ENCODE measurements around the gene BRPF3. TPM values are rescaled to one million over a fixed set of nuclear protein-coding genes. Genes with fewer than 3 reads are reported as not detected.

The BRPF3 gene
- total RNA-seq, 1 donor from 2014 or later: 25.9 TPM

DNA sequence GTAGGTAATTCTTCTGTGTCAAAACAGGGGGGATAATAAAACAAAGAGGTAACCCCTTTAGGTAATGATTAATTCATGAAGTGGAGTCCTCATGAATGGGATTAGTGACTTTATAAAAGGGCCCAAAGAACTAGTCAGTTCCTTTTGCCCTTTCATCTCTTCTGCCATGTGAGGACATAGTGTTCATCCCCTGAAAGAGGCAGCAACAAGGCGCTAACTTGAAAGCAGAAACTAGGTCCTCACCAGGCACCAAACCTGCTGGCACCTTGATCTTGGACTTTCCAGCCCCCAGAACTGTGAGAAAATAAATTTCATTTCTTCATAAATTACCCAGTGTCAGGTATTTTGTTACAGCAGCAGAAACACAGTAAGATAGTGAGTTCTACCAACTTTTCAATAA lies 16.4 kb upstream of the BRPF3 start:
- no peak for DNase-seq (ENCODE audit: low spot score)
- intact Hi-C loops (cut with micrococcal nuclease): no loop called here
- peaks cover 4% of the 10 kb centered on the region for H3K27me3 Mint-ChIP-seq (ENCODE audit: insufficient read depth)
- no peak overlapping the region for H3K4me3 Mint-ChIP-seq
- peaks cover 15% of the 10 kb centered on the region for H3K36me3 Mint-ChIP-seq (ENCODE audit: low read depth)
- peaks cover 13% of the 10 kb centered on the region for H3K4me1 Mint-ChIP-seq (ENCODE audit: low read depth)
- H3K9me3 Mint-ChIP-seq: peaks cover 35% of the 10 kb centered on the region
- no peak overlapping the region for H3K27ac Mint-ChIP-seq

DNA sequence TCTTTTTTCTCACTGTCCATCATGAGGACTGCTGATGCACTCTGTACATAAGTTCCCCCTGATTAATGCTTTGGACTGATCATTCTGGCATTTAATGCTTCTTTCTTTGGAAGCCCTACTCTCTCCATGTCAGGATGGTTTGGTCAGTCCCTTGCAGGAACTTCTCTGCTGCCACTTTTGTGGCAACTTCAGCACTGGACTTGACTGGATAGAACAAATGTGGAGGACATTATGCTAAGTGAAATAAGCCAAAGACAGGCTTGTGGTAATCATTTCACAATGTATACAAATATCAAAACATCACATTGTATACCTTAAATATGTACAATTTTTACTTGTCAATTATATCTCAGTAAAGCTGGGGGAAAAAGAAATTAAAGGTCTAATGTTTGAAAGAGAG lies 12.2 kb upstream of the BRPF3 start:
- Mint-ChIP-seq H3K27ac (no peak overlapping the region), H3K36me3 (ENCODE audit: low read depth) (no peaks in the 10 kb centered on the region), H3K4me3 (no peak overlapping the region), H3K4me1 (ENCODE audit: low read depth) (no peaks in the 10 kb centered on the region), H3K27me3 (ENCODE audit: insufficient read depth) (peaks cover 4% of the 10 kb centered on the region), H3K9me3 (peaks cover 7% of the 10 kb centered on the region)
- intact Hi-C loops (cut with micrococcal nuclease): no loop called here
- DNase-seq (ENCODE audit: low spot score): no peak

DNA sequence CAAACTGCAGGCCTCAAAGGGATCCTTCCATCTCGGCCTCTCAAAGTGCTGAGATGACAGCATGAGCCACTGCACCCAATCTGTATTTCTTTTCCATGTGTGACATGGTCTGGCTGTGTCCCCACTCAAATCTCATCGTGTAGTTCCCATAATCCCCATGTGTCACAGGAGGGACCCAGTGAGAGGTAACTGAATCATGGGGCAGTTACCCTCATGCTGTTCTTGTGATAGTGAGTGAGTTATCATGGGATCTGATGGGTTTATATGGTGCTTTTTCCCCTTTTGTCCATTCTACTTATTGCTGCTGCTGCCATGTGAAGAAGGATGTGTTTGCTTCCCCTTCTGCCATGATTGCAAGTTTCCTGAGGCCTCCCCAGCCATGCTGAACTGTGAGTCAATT lies 10.3 kb upstream of the BRPF3 start:
- H3K27me3 Mint-ChIP-seq (ENCODE audit: insufficient read depth): peaks cover 4% of the 10 kb centered on the region
- intact Hi-C loops (cut with micrococcal nuclease): no loop called here
- peaks cover 4% of the 10 kb centered on the region for H3K9me3 Mint-ChIP-seq
- H3K27ac Mint-ChIP-seq: no peak overlapping the region
- no peaks in the 10 kb centered on the region for H3K4me1 Mint-ChIP-seq (ENCODE audit: low read depth)
- no peaks in the 10 kb centered on the region for H3K36me3 Mint-ChIP-seq (ENCODE audit: low read depth)
- H3K4me3 Mint-ChIP-seq: no peak overlapping the region
- DNase-seq (ENCODE audit: low spot score): no peak

DNA sequence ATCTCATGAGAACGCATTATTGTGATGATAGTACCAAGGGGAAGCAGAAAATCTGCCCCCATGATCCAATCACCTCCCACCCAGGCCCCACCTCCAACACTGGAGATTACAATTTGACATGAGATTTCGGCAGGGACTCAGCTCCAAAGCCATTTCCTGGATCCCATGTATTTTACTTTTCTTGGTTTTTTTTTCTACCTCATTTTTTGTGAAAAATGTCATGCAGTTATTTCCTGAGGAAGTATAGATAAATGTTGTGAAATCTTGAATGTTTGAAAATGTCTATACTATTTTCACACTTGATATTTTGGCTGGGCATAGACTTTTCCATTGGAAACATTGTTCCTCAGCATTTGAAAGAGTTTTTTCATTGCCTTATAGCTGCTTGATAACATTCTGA lies 9.1 kb upstream of the BRPF3 start:
- H3K9me3 Mint-ChIP-seq: peaks cover 4% of the 10 kb centered on the region

DNA sequence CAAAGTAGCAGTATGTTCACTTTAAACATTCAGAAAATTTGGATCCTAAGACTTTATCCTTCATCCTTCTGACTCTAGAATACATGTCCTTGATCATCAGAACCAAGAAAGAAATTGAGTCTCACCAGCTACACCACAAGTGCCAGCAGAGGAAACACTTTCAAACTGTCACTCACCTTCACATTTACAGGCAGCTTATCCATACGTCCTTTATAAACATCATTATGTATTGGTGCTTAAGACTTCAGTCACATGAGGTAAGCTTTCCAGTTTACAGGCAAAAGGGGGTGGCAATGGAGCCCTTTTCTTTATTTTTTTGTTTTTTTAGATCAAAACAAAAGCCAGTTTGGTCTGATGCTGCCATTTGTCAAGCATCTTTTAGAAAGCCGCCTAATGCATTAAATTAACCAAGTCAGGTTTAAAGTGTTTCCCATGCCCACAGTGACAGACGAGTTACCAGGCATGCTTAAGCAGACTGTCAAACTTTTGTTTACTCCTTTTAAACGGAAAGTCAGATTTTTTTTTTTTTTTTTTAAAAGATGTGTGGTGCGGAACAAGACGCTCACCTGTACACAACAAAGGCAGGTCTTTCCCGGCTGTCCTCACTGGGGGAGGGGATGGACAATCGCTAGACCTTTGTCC lies 952 bp upstream of the BRPF3 start:
- H3K9me3 Mint-ChIP-seq: no peaks in the 10 kb centered on the region
- peaks cover 10% of the 10 kb centered on the region for H3K36me3 Mint-ChIP-seq (ENCODE audit: low read depth)
- H3K4me3 Mint-ChIP-seq: peak overlapping the region; percentile 76
- H3K27ac Mint-ChIP-seq: peak overlapping the region; percentile 41
- H3K4me1 Mint-ChIP-seq (ENCODE audit: low read depth): peaks cover 31% of the 10 kb centered on the region
- peaks cover 6% of the 10 kb centered on the region for H3K27me3 Mint-ChIP-seq (ENCODE audit: insufficient read depth)
- DNase-seq (ENCODE audit: low spot score): no peak
- intact Hi-C loops (cut with micrococcal nuclease): loop anchor here (2.0 to 10.0 kb wide), 3 partner anchors 165 to 511 kb away; partner anchors contain the start of gene FKBP5

More for the DNA sequence above, 9.1 kb upstream of the BRPF3 start:
- DNase-seq (ENCODE audit: low spot score): no peak
- Mint-ChIP-seq H3K4me1 (ENCODE audit: low read depth) (no peaks in the 10 kb centered on the region), H3K27ac (no peak overlapping the region), H3K4me3 (no peak overlapping the region), H3K36me3 (ENCODE audit: low read depth) (no peaks in the 10 kb centered on the region), H3K27me3 (ENCODE audit: insufficient read depth) (peaks cover 8% of the 10 kb centered on the region)
- intact Hi-C loops (cut with micrococcal nuclease): no loop called here

DNA sequence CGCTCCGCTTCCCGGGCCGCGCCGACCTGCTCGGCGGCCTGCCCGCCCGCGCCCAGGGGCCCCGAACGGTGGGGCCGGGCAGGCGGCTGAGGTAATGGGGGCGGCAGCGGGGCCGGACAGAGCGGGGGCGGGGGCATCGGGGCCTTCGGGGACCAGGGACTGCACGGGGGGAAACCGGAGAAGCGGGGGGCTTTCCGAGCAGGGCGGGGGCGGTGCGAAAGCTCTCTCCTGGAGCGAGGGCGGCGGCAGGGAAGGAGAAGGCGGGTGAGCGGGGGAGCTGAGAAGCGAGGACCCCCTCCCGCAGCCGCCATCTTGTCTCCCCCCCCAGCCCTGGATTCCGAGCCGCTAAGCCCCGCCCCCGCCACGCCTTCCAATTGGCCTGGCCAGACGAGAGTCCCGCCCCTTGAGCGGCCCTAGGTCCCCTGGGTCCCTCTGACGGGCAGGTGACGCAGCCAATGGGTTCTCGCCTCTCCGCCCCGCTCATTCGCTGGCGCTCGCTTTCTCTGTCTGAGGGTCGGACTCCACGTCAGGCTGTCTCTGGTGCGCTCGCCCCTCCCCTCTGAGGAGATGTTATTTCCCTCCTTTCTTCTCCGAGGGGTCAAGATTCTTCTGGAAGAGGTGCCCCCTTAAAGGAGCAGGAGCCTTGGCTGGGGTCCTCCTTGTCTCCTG lies 470 bp downstream of the BRPF3 start:
- Mint-ChIP-seq H3K4me3 (peak overlapping the region; percentile 89), H3K36me3 (ENCODE audit: low read depth) (peaks cover 22% of the 10 kb centered on the region), H3K9me3 (no peaks in the 10 kb centered on the region), H3K27ac (peak overlapping the region; percentile 87), H3K27me3 (ENCODE audit: insufficient read depth) (peaks cover 3% of the 10 kb centered on the region), H3K4me1 (ENCODE audit: low read depth) (peaks cover 40% of the 10 kb centered on the region)
- peak; percentile 99 for DNase-seq (ENCODE audit: low spot score)
- intact Hi-C loops (cut with micrococcal nuclease): loop anchor here (1.0 to 10.0 kb wide), 10 partner anchors 28 to 512 kb away; partner anchors contain the start of genes FKBP5, MAPK14 and SRPK1

DNA sequence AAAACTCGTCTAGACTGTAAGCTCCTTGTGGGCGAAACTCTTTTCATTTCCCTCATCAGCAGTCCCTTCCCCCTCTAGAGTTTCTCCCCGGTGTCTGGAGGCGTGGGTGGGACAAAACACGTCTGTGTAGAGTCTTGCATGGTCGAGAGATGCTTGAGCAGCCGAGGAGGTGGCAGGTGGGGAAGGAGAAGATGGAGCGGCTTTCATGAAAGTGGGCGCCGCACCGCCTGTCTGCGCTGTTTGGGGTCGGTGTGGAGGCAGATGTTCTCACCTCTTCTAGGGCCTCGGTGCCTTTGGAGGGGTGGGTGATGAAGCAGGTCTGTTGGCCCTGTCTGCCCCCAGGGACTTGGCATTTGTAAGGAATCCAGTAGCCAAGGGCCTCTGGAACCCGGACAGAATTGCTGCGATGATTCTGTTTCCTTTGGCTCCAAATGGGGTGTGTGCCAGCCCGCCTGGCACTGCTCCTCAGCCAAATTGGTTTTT lies 1.2 kb downstream of the BRPF3 start:
- DNase-seq (ENCODE audit: low spot score): no peak
- Mint-ChIP-seq H3K9me3 (no peaks in the 10 kb centered on the region), H3K4me3 (peak overlapping the region; percentile 89), H3K4me1 (ENCODE audit: low read depth) (peaks cover 48% of the 10 kb centered on the region), H3K36me3 (ENCODE audit: low read depth) (peaks cover 30% of the 10 kb centered on the region), H3K27me3 (ENCODE audit: insufficient read depth) (peaks cover 2% of the 10 kb centered on the region), H3K27ac (peak overlapping the region; percentile 87)
- intact Hi-C loops (cut with micrococcal nuclease): loop anchor here (1.0 to 10.0 kb wide), 10 partner anchors 28 to 513 kb away; partner anchors contain the start of genes FKBP5, MAPK14 and SRPK1

DNA sequence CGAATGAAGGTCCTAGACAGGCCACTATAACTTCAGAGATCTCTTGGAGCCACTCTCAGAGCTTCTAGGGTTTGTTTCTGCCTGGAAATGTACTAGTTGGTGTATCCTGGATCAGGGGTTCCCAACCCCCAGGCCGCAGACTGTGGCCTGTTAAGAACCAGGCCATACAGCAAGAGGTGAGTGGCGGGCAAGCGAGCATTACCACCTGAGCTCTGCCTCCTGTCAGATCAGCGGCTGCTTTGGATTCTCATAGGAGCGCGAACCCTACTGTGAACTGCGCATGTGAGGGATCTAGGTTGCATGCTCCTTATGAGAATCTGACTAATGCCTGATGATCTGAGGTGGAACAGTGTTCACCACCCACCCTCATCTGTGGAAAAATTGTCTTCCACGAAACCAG lies 2.4 kb downstream of the BRPF3 start:
- Mint-ChIP-seq H3K4me3 (peak overlapping the region; percentile 16), H3K27ac (no peak overlapping the region), H3K36me3 (ENCODE audit: low read depth) (peaks cover 39% of the 10 kb centered on the region), H3K9me3 (no peaks in the 10 kb centered on the region), H3K4me1 (ENCODE audit: low read depth) (peaks cover 60% of the 10 kb centered on the region), H3K27me3 (ENCODE audit: insufficient read depth) (peaks cover 2% of the 10 kb centered on the region)
- no peak for DNase-seq (ENCODE audit: low spot score)
- intact Hi-C loops (cut with micrococcal nuclease): loop anchor here (10.0 kb wide), 1 partner anchor 514 kb away; the partner anchor contains the start of gene FKBP5

DNA sequence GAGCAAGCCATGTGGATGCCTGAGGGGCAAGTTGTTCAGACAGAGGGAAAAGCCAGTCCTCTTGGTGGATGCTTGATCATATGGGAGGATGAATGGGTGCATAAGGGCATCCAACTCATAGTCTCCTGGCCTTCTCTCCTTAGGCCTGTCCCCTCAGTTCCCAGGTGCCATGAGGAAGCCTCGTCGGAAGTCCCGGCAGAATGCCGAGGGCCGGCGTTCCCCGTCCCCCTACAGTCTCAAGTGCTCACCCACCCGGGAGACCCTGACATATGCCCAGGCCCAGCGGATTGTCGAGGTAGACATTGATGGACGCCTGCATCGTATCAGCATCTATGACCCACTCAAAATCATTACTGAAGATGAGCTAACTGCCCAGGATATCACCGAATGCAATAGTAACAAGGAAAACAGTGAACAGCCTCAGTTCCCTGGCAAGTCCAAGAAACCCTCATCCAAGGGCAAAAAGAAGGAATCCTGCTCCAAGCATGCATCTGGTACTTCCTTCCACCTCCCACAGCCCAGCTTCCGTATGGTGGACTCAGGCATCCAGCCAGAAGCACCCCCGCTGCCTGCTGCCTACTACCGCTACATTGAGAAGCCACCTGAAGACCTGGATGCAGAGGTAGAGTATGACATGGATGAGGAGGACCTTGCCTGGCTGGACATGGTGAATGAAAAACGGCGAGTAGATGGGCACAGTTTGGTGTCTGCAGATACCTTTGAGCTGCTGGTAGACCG lies 3.8 kb downstream of the BRPF3 start:
- Mint-ChIP-seq H3K36me3 (ENCODE audit: low read depth) (peaks cover 42% of the 10 kb centered on the region), H3K27ac (no peak overlapping the region)

DNA sequence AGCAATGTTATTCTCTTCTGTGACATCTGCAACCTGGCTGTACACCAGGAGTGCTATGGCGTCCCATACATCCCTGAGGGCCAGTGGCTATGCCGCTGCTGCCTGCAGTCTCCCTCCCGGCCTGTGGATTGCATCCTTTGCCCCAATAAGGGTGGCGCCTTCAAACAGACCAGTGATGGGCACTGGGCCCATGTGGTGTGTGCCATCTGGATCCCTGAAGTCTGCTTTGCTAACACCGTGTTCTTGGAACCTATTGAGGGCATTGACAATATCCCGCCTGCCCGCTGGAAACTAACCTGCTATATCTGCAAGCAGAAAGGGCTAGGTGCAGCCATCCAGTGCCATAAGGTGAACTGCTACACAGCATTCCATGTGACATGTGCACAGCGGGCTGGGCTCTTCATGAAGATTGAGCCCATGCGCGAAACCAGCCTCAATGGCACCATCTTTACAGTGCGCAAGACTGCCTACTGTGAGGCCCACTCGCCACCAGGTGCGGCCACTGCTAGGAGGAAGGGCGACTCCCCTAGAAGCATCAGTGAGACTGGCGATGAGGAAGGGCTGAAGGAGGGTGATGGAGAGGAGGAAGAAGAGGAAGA lies 4.6 kb downstream of the BRPF3 start:
- no peak for DNase-seq (ENCODE audit: low spot score)
- Mint-ChIP-seq H3K27me3 (ENCODE audit: insufficient read depth) (no peaks in the 10 kb centered on the region), H3K4me1 (ENCODE audit: low read depth) (peaks cover 70% of the 10 kb centered on the region), H3K9me3 (no peaks in the 10 kb centered on the region), H3K4me3 (peak overlapping the region; percentile 10), H3K36me3 (ENCODE audit: low read depth) (peaks cover 50% of the 10 kb centered on the region), H3K27ac (no peak overlapping the region)
- intact Hi-C loops (cut with micrococcal nuclease): no loop called here

More for the DNA sequence above, 3.8 kb downstream of the BRPF3 start:
- H3K9me3 Mint-ChIP-seq: no peaks in the 10 kb centered on the region
- intact Hi-C loops (cut with micrococcal nuclease): no loop called here
- H3K27me3 Mint-ChIP-seq (ENCODE audit: insufficient read depth): no peaks in the 10 kb centered on the region
- H3K4me3 Mint-ChIP-seq: no peak overlapping the region
- H3K4me1 Mint-ChIP-seq (ENCODE audit: low read depth): peaks cover 65% of the 10 kb centered on the region
- no peak for DNase-seq (ENCODE audit: low spot score)

DNA sequence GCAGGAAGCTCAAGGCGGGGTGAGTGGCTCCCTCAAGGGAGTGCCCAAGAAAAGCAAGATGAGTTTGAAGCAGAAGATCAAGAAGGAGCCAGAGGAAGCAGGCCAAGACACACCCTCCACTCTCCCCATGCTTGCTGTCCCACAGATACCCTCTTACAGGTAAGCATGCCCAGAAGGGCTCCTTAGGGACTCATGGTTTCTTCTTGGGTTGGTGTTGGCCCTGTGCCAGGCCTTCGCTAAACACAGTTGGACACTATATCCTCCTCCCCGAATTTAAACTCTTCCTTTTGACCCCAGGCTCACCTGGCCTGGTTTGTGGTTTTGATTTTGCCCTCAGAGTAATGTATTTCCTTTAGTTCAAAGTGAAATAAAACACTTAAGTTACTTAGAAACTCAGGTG lies 5.1 kb downstream of the BRPF3 start:
- H3K4me1 Mint-ChIP-seq (ENCODE audit: low read depth): peaks cover 73% of the 10 kb centered on the region
- H3K9me3 Mint-ChIP-seq: no peaks in the 10 kb centered on the region
- peak overlapping the region; percentile 10 for H3K4me3 Mint-ChIP-seq
- DNase-seq (ENCODE audit: low spot score): no peak
- intact Hi-C loops (cut with micrococcal nuclease): no loop called here
- no peaks in the 10 kb centered on the region for H3K27me3 Mint-ChIP-seq (ENCODE audit: insufficient read depth)
- H3K36me3 Mint-ChIP-seq (ENCODE audit: low read depth): peaks cover 55% of the 10 kb centered on the region
- H3K27ac Mint-ChIP-seq: no peak overlapping the region

DNA sequence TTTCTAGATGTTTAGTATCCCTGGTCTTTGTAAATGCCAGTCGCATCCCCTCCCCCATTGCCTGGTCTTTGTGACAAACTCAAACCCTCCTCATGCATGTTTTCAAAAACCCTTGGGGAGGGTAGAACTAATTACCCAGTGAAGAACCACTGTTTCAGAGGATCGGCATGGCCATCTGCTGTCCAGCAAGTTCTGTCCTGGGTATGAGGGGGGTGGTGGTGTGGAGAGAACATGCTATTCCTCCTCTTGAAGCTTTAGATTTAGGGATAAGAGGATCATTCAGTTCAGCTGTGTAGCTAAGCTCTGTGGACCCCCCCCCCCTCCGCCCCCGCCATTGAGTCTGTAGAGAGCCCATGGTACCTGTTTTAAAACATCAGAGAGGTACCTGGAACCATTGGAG lies 5.6 kb downstream of the BRPF3 start:
- Mint-ChIP-seq H3K4me1 (ENCODE audit: low read depth) (peaks cover 73% of the 10 kb centered on the region), H3K9me3 (no peaks in the 10 kb centered on the region), H3K27ac (no peak overlapping the region), H3K4me3 (no peak overlapping the region), H3K27me3 (ENCODE audit: insufficient read depth) (no peaks in the 10 kb centered on the region), H3K36me3 (ENCODE audit: low read depth) (peaks cover 60% of the 10 kb centered on the region)
- intact Hi-C loops (cut with micrococcal nuclease): no loop called here
- no peak for DNase-seq (ENCODE audit: low spot score)
